ENCODE measurements around the gene NKAPL. TPM values are rescaled to one million over a fixed set of nuclear protein-coding genes. Genes with fewer than 3 reads are reported as not detected.

The NKAPL gene
- total RNA-seq, 1 donor, result 1.1 TPM

GRCh38 chr6:28282926-28283325 is 23.8 kb downstream of the NKAPL start:
- TF ChIP-seq CTCF (IDR thresholded peaks at IDR 0.05; ENCODE audit: extremely low read depth, low read depth, low read length), result no peak
- DNase-seq (ENCODE audit: insufficient read length, low spot score, missing footprints), result no peak
- peak overlapping the region; percentile 82 for H3K4me2 ChIP-seq (ENCODE audit: insufficient read depth, low read length)

GRCh38 chr6:28291573-28291972 is 32.5 kb downstream of the NKAPL start:
- Histone ChIP-seq H3K4me3 (ENCODE audit: insufficient read depth, low read length) (no peak overlapping the region), H2AFZ (ENCODE audit: low read length) (no peak overlapping the region), H3K79me2 (ENCODE audit: insufficient read depth, low read length) (no peaks in the 10 kb centered on the region), H3K27me3 (ENCODE audit: insufficient read depth, low read length) (no peaks in the 10 kb centered on the region), H4K20me1 (ENCODE audit: insufficient read depth, low read length) (no peaks in the 10 kb centered on the region), H3K27ac (ENCODE audit: low read depth, low read length) (no peak overlapping the region), H3K4me2 (ENCODE audit: insufficient read depth, low read length) (no peak overlapping the region), H3K9me3 (ENCODE audit: low read depth, low read length) (no peaks in the 10 kb centered on the region), H3K36me3 (ENCODE audit: insufficient read depth, low read length) (no peaks in the 10 kb centered on the region), H3K4me1 (ENCODE audit: insufficient read depth, low read length) (no peaks in the 10 kb centered on the region)
- no peak for DNase-seq (ENCODE audit: insufficient read length, low spot score, missing footprints)
- TF ChIP-seq CTCF (IDR thresholded peaks at IDR 0.05; ENCODE audit: extremely low read depth, low read depth, low read length), result no peak

More at GRCh38 chr6:28282926-28283325, 23.8 kb downstream of the NKAPL start:
- Histone ChIP-seq H3K27me3 (ENCODE audit: insufficient read depth, low read length) (no peaks in the 10 kb centered on the region), H3K79me2 (ENCODE audit: insufficient read depth, low read length) (peaks cover 12% of the 10 kb centered on the region), H3K36me3 (ENCODE audit: insufficient read depth, low read length) (peaks cover 24% of the 10 kb centered on the region), H4K20me1 (ENCODE audit: insufficient read depth, low read length) (no peaks in the 10 kb centered on the region), H3K27ac (ENCODE audit: low read depth, low read length) (no peak overlapping the region), H3K4me1 (ENCODE audit: insufficient read depth, low read length) (peaks cover 13% of the 10 kb centered on the region), H3K9me3 (ENCODE audit: low read depth, low read length) (no peaks in the 10 kb centered on the region), H2AFZ (ENCODE audit: low read length) (no peak overlapping the region), H3K4me3 (ENCODE audit: insufficient read depth, low read length) (no peak overlapping the region)

GRCh38 chr6:28295326-28295725 is 36.2 kb downstream of the NKAPL start:
- H3K4me2 ChIP-seq (ENCODE audit: insufficient read depth, low read length), result no peak overlapping the region
- H3K79me2 ChIP-seq (ENCODE audit: insufficient read depth, low read length), result no peaks in the 10 kb centered on the region
- no peak for TF ChIP-seq CTCF (IDR thresholded peaks at IDR 0.05; ENCODE audit: extremely low read depth, low read depth, low read length)
- H3K27ac ChIP-seq (ENCODE audit: low read depth, low read length), result no peak overlapping the region
- no peaks in the 10 kb centered on the region for H3K4me1 ChIP-seq (ENCODE audit: insufficient read depth, low read length)
- no peaks in the 10 kb centered on the region for H4K20me1 ChIP-seq (ENCODE audit: insufficient read depth, low read length)
- DNase-seq (ENCODE audit: insufficient read length, low spot score, missing footprints), result no peak
- H3K27me3 ChIP-seq (ENCODE audit: insufficient read depth, low read length), result no peaks in the 10 kb centered on the region
- H3K9me3 ChIP-seq (ENCODE audit: low read depth, low read length), result no peaks in the 10 kb centered on the region
- H3K4me3 ChIP-seq (ENCODE audit: insufficient read depth, low read length), result no peak overlapping the region
- H3K36me3 ChIP-seq (ENCODE audit: insufficient read depth, low read length), result no peaks in the 10 kb centered on the region
- no peak overlapping the region for H2AFZ ChIP-seq (ENCODE audit: low read length)

- no peak overlapping the region for H3K4me2 ChIP-seq (ENCODE audit: insufficient read depth, low read length)
- H4K20me1 ChIP-seq (ENCODE audit: insufficient read depth, low read length), result no peaks in the 10 kb centered on the region
- no peaks in the 10 kb centered on the region for H3K4me1 ChIP-seq (ENCODE audit: insufficient read depth, low read length)
- no peak for DNase-seq (ENCODE audit: insufficient read length, low spot score, missing footprints)
- H3K27ac ChIP-seq (ENCODE audit: low read depth, low read length), result no peak overlapping the region
- H3K36me3 ChIP-seq (ENCODE audit: insufficient read depth, low read length), result no peaks in the 10 kb centered on the region
- H2AFZ ChIP-seq (ENCODE audit: low read length), result no peak overlapping the region
- no peaks in the 10 kb centered on the region for H3K79me2 ChIP-seq (ENCODE audit: insufficient read depth, low read length)
- no peak overlapping the region for H3K4me3 ChIP-seq (ENCODE audit: insufficient read depth, low read length)
- TF ChIP-seq CTCF (IDR thresholded peaks at IDR 0.05; ENCODE audit: extremely low read depth, low read depth, low read length), result no peak
- H3K27me3 ChIP-seq (ENCODE audit: insufficient read depth, low read length), result no peaks in the 10 kb centered on the region
- no peaks in the 10 kb centered on the region for H3K9me3 ChIP-seq (ENCODE audit: low read depth, low read length)
Measured at GRCh38 chr6:28296520-28297060, 37.5 kb downstream of the NKAPL start.

Measured in osteoblast (primary cell).